GM23338 (cell line): Measurements from ENCODE around the gene CD163L1. TPM values are rescaled to one million over a fixed set of nuclear protein-coding genes. Genes with fewer than 3 reads are reported as not detected.

Experiments
- ATAC-seq: fragments of 200-7000 bp; cut with Tn5 transposase; 3 replicates; pipeline ENCODE4 v1.9.1; 2020
- DNase-seq: peaks from one replicate; pipeline ENCODE4 v3.0.0-alpha.2; 2015; ENCODE audit warnings: low spot score
- H2AFZ ChIP-seq: fragments of 200-600 bp; sonication (generic); 2 replicates; pipeline ENCODE4 v1.8.0; 2016; ENCODE audit warnings: antibody characterized with exemption, mild to moderate bottlenecking, moderate library complexity
- H3F3A ChIP-seq: fragments of 200-600 bp; sonication (generic); replicated peaks from 2 replicates; pipeline ENCODE4 v1.8.0; 2017; ENCODE audit warnings: antibody characterized with exemption, mixed run types, low read depth
- H3K27ac ChIP-seq: fragments of 200-600 bp; sonication (generic); 2 replicates; pipeline ENCODE4 v1.6.1; 2016; ENCODE audit warnings: low read depth
- H3K27me3 ChIP-seq: fragments of 200-600 bp; sonication (generic); 2 replicates; pipeline ENCODE4 v1.8.0; 2016; ENCODE audit warnings: mild to moderate bottlenecking, mixed run types, moderate library complexity; ENCODE audit not compliant: insufficient read depth
- H3K36me3 ChIP-seq: fragments of 200-600 bp; sonication (generic); 2 replicates; pipeline ENCODE4 v1.8.0; 2016; ENCODE audit warnings: mild to moderate bottlenecking; ENCODE audit not compliant: insufficient read depth
- H3K4me1 ChIP-seq: fragments of 200-600 bp; sonication (generic); 2 replicates; pipeline ENCODE4 v1.8.0; 2016; ENCODE audit warnings: mild to moderate bottlenecking, moderate library complexity; ENCODE audit not compliant: insufficient read depth
- H3K4me2 ChIP-seq: fragments of 200-600 bp; sonication (generic); 2 replicates; pipeline ENCODE4 v1.7.1; 2017; ENCODE audit warnings: mixed run types
- H3K4me3 ChIP-seq: fragments of 200-600 bp; sonication (generic); 2 replicates; pipeline ENCODE4 v1.6.1; 2016; ENCODE audit warnings: mixed run types
- H3K79me2 ChIP-seq: fragments of 200-600 bp; sonication (generic); replicated peaks from 2 replicates; pipeline ENCODE4 v1.8.0; 2017; ENCODE audit warnings: mild to moderate bottlenecking; ENCODE audit not compliant: insufficient read depth
- H3K9me2 ChIP-seq: fragments of 200-600 bp; sonication (generic); 2 replicates; pipeline ENCODE4 v1.8.0; 2017; ENCODE audit not compliant: insufficient read depth
- H4K20me1 ChIP-seq: fragments of 200-600 bp; sonication (generic); replicated peaks from 2 replicates; pipeline ENCODE4 v1.8.0; 2017; ENCODE audit warnings: mild to moderate bottlenecking; ENCODE audit not compliant: insufficient read depth
- H3K27ac Mint-ChIP-seq: 2 replicates; pipeline ENCODE4 v1.8.0; 2020; ENCODE audit warnings: inconsistent platforms, mild to moderate bottlenecking, moderate library complexity, mixed read lengths
- H3K27me3 Mint-ChIP-seq: 3 replicates; pipeline ENCODE4 v1.8.0; 2022; ENCODE audit warnings: low read depth, mild to moderate bottlenecking, moderate library complexity, mixed read lengths, inconsistent platforms; ENCODE audit not compliant: insufficient read depth, poor library complexity
- H3K36me3 Mint-ChIP-seq: 3 replicates; pipeline ENCODE4 v1.8.0; 2021; ENCODE audit warnings: low read depth, mild to moderate bottlenecking, inconsistent platforms, moderate library complexity, mixed read lengths
- H3K4me1 Mint-ChIP-seq: 3 replicates; pipeline ENCODE4 v1.8.0; 2020; ENCODE audit warnings: mild to moderate bottlenecking, inconsistent platforms, mixed read lengths
- H3K4me3 Mint-ChIP-seq: 3 replicates; pipeline ENCODE4 v1.8.0; 2021; ENCODE audit warnings: moderate library complexity, mild to moderate bottlenecking, inconsistent platforms, mixed read lengths
- H3K9me3 Mint-ChIP-seq: 3 replicates; pipeline ENCODE4 v1.8.0; 2020; ENCODE audit warnings: moderate library complexity, mild to moderate bottlenecking, inconsistent platforms, mixed read lengths
- CREB1 ChIP-seq: fragments of 250-450 bp; sonication (Bioruptor Pico); IDR thresholded peaks from 2 replicates; pipeline ENCODE4 v1.5.0; 2020; ENCODE audit warnings: low read depth, mild to moderate bottlenecking, moderate library complexity
- ETS1 ChIP-seq: IDR thresholded peaks from 2 replicates; pipeline ENCODE4 v1.6.1; 2016; ENCODE audit warnings: antibody characterized with exemption
- EZH2phosphoT487 ChIP-seq: fragments of 200-600 bp; sonication (generic); IDR thresholded peaks from one replicate; pipeline ENCODE4 v1.8.1; 2018; ENCODE audit warnings: antibody characterized with exemption; ENCODE audit not compliant: unreplicated experiment
- POLR2AphosphoS5 ChIP-seq: IDR thresholded peaks from 2 replicates; pipeline ENCODE4 v1.6.1; 2016; ENCODE audit warnings: antibody characterized with exemption, low read depth
- STAT1 ChIP-seq: IDR thresholded peaks from one replicate; pipeline ENCODE4 v1.6.1; 2016; ENCODE audit warnings: antibody characterized with exemption; ENCODE audit not compliant: unreplicated experiment
- ZNF331 ChIP-seq: fragments of 250-450 bp; sonication (Bioruptor Pico); IDR thresholded peaks from 2 replicates; pipeline ENCODE4 v1.5.0; 2020; ENCODE audit warnings: low read depth, mild to moderate bottlenecking, moderate library complexity
- ZNF462 ChIP-seq: fragments of 250-450 bp; sonication (Bioruptor Pico); IDR thresholded peaks from 2 replicates; pipeline ENCODE4 v1.5.0; 2020; ENCODE audit warnings: mild to moderate bottlenecking, moderate library complexity
- polyA plus RNA-seq: library from polyadenylated mRNA; unstranded; fragments of >200 nt; fragmentation: Nextera tagmentation; extraction: Ambion mirVana; gene quantifications from 2 replicates; pipeline ENCODE4 v1.2.1, GENCODE V29; 2016
- total RNA-seq: library from RNA; depleted of rRNA; stranded (reverse); fragments of >200 nt; shearing (Covaris generic); gene quantifications from 2 replicates; pipeline ENCODE4 v1.2.3, GENCODE V29; 2014

Gene CD163L1
- total and polyA plus RNA-seq, 2 experiments from 2014 or later, result 0.14 to 0.36 TPM

- no peak for TF ChIP-seq EZH2phosphoT487
Measured at GRCh38 chr12:7322599-7322998, 121.4 kb downstream of the CD163L1 start (continued).

GRCh38 chr12:7321624-7322023 is 122.3 kb downstream of the CD163L1 start:
- H3K27ac ChIP-seq, result no peak overlapping the region
- no peaks in the 10 kb centered on the region for H3K79me2 ChIP-seq
- no peaks in the 10 kb centered on the region for H3K4me1 ChIP-seq
- Mint-ChIP-seq H3K27ac (no peak overlapping the region), H3K4me3 (no peak overlapping the region), H3K4me1 (no peaks in the 10 kb centered on the region), H3K36me3 (peaks cover 3% of the 10 kb centered on the region), H3K27me3 (peaks cover 2% of the 10 kb centered on the region), H3K9me3 (peaks cover 9% of the 10 kb centered on the region)
- H3K27me3 ChIP-seq, result no peaks in the 10 kb centered on the region
- no peak overlapping the region for H2AFZ ChIP-seq
- H3K4me3 ChIP-seq, result no peak overlapping the region
- no peak for TF ChIP-seq ZNF462 (CRISPR knock-in tag)
- no peak for TF ChIP-seq ETS1
- TF ChIP-seq EZH2phosphoT487, result no peak
- TF ChIP-seq STAT1, result no peak
- TF ChIP-seq CREB1 (CRISPR knock-in tag), result no peak
- no peak for TF ChIP-seq ZNF331 (CRISPR knock-in tag)
- TF ChIP-seq POLR2AphosphoS5, result no peak
- H3K36me3 ChIP-seq, result no peaks in the 10 kb centered on the region
- H3F3A ChIP-seq, result no peaks in the 10 kb centered on the region
- H3K9me2 ChIP-seq, result 0 out of 2 replicates have a peak, but pooled peaks cover 2% of the 10 kb centered on the region
- DNase-seq (no peak), ATAC-seq (no peak)
- H3K4me2 ChIP-seq, result no peak overlapping the region
- H4K20me1 ChIP-seq, result no peaks in the 10 kb centered on the region
